GM18909 (cell line): ENCODE measurements around the gene OPN4.

Experiments
- ATAC-seq: cut with Tn5 transposase; IDR thresholded peaks from one replicate; pipeline ENCODE4 v1.9.1; 2021; ENCODE audit warnings: mild to moderate bottlenecking; ENCODE audit not compliant: unreplicated experiment, poor library complexity

The OPN4 gene

DNA sequence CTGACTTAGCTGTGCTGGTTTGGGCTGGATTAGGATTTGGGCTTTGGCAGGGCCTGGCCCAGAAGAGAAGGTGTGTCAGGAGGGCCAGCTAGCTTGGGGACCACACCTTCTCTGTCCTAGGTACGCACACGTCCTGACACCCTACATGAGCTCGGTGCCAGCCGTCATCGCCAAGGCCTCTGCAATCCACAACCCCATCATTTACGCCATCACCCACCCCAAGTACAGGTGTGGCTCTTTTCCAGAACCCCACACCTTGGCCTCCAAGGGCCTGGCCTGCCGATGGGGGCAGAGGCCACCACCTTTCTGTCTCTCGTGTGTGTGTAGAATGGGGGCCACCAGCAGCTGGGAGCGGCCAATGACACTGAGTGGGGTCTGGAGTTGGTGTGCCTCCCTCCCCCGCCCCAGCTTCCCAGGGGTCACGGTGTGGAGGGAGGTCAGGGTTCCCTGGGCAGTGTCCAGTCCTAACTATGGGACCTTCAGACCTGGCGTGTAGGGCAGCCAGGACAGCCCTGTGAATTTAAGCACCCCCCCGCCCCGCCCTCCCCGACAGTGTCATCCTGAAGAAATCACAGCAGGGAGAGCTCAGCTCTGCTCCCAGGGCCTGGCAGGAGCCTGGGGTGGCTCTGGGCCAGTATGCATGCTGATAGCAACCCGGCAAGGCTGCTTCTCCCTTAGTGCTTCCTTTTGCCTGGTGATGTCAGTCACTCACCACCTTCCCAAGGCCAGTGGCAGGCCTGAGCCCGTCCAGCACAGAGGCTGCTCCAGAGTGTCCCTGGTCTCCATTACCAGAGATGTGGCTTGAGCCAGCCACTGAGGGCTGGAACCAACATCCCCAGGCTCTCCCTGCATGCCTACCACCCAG lies 7.0 kb downstream of the OPN4 start:
- ATAC-seq, result no peak

DNA sequence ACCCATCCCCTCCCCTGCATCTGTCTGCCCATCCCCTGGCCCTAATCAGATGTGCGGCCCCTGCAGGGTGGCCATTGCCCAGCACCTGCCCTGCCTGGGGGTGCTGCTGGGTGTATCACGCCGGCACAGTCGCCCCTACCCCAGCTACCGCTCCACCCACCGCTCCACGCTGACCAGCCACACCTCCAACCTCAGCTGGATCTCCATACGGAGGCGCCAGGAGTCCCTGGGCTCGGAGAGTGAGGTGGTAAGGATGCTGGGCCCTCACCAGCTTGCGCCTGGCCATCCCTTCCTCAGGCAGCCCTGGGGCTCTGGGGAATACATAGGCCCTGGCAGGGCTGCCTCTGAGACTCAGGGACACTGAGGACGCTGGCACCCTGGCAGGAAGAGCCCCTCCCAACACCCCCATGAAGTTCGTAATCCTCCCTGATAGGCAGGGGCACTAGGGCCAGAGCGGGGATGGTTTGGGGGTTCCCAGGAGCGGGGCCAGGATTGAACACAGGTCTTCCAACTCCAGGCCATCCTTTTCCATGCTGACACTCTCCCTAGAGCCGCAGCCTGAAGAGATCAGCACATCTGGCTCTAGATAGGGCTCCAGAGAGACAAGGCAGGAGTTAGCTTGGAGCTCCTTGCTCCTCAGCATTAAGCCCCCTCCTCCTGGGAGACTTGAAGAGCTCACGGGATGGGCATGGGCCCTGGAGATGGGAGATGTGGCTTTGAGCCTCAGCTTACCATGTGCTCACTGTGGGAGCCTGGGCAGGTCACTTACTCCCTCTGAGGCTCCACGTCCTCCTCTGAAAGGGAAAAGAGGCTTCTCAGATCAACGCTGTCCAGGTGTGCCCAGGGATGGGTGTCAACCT lies 8.1 kb downstream of the OPN4 start:
- no peak for ATAC-seq

DNA sequence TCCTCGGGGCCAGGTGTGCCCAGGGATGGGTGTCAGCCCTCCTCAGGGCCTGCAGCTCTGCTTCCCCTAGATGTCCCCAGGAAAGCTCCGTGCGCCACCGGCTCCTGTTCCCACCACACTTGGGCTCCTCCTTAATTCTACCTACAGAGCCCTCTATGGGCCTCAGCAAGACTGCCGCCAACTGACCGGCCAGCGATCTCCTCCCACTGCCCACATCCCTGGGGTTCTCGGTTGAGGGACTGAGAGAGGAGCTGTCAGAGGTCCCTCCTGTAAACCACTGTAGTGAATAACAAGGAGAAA lies 8.6 kb downstream of the OPN4 start:
- no peak for ATAC-seq

DNA sequence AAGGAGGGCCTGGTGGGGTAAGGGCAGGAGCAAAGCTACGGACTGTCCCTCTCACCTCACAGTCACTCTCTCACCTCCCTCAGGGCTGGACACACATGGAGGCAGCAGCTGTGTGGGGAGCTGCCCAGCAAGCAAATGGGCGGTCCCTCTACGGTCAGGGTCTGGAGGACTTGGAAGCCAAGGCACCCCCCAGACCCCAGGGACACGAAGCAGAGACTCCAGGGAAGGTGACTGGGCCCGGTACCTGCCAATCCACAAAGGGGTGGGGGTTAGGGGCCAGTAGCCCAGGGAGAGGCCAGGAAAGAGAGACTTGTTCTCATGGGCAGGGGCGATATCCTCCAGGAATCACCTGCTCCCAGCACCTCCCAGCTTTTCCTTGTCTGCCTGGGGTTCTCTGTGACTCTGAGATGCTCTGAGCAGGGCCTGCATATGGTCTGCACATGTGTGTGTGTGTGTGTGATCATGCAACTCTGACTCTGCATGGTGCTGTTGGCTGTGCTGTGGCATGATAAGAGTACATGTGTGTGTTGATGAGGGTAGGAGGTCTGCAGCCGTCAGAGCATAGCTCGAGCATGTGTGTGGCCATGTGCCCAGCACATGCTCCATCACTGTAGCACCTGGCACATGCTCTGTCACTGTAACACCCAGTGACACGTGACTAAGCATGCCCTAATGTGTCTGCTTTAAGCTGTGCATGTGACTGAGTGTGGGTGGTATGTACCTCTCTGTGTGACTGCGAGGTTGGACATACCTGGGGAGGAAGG lies 9.4 kb downstream of the OPN4 start:
- no peak for ATAC-seq

DNA sequence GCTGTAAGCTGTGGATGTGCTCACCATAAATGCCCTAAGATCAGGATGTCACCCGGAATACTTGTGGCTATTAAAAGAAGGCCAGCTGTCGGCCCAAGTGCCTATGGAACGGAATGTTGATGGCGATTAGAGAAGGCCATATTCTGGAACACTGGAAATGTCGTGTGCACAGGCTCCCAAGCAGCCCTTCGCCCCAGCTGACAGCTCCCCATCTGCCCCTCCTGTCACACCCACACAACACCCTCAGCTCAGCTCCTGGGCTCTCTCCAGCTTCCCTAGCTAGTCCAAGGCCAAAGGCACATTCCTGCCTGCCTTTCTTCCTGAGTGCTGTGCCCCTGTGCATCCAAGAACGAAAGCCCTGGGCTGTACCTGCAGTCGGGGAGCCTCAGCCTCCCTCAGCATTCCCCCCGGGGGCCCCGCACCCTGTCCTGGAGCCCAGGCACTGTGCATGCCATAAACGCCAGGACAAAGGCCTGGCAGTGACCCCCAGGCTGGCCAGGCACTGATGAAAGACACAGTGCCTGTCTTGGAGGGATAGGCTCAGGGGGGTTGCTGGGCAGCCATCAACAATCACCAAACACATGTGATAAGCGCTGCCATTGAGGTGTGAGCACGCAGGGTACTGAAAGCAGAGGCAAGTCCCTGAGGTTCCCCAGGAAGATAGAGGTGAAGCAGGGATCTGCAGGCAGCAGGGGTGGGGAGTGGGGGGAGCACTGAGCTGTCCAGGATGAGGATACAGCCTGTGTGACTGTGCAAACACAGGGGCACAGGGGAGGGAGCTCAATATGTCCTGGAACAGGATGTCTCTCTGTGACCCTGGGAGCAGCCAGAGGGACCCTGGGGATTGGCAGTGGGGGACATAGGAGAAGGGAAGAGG lies 10.2 kb downstream of the OPN4 start:
- ATAC-seq, result no peak

DNA sequence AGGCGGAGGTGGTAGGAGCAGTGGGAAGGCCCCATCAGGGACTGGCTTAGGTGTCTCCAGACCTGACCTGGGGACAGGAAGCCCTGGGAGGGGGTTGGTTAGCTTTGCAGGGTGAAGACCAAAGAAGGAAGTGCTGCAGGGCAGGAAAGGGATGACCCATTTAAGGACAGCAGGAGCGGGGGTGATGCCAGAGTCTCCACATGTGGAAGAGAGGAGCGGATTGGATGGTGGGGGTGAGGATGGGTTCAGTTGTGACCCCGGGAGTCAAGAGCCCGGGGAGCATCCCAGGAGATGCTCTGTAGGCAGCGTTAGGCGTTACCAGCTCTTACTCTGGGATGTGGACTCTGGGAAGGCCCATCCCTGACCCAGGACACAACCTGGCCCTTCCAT lies 10.9 kb downstream of the OPN4 start:
- no peak for ATAC-seq

DNA sequence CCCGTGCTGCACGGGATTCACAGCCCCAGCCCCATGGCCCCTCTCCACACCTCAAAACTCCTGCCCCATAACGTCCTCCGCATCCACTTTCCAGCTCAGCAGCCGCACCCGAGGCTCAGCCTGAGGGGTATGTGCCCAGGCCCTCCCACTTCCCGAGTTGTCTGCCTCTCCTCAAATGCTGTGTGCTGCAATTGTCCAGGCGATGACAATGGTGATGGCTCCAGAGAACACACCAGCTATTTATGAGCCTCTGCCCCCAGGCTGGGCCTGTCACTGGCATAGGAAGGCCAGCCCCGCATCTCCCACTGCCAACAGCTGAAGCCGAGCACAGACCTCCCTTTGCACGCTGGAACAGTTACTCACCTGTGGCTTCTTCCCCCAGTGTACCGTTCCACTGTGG lies 11.5 kb downstream of the OPN4 start:
- ATAC-seq, result no peak

DNA sequence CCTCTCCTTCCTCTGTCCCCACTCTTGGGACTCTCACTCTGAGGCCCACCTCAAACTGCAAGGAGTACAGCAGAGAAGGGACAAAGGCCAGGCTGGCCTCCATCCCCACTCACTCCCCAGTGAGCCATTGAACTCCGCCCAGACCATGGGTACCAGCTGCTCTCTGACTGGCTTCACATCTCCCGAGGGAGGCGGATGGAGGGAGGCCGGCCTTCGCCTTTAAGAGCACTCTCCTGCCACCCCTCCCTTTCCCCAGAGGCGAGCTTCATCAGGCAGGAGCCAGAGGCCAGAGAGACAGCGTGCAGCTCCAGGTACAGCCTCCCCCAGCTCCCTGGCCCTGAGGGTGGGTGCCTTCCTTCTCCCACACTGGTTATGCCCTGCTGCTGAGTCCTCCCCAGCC lies 12.2 kb downstream of the OPN4 start:
- ATAC-seq, result no peak

DNA sequence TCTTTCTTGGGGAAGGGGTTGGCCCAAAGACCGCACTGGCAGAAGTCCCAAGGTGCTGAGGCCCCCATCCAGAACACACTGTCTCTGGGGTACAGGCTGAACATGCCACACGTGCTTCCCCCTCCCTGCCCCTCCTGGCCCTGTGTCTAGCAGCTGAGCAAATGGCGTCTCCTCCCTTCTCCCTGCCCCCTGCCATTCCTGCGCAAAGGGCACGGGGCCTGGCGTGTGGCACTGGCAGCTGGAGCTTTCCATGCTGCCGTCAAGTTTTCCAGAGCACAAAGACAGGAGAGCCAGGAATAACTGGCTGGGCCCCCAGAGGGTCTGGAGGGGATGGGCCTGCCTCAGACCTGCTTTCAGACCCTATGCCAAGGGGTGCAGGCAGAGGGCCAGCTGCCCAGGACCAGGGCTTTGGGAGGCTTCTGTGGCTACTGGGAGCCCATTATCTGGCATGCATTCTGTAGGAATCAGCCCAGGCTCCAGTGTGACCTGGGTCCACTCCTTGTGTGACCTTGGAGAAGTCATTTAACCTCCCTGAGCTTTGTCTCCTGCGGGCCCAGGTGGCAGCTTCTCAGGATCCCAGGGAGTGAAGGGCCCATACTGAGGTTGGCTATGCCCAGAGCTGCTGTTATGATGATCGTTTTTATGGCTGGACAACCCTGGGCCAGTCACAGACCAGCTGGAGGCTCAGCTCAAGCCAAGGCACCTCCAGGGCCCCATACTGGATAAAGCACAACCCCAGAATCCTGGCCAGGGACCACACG lies 13.3 kb downstream of the OPN4 start:
- no peak for ATAC-seq

DNA sequence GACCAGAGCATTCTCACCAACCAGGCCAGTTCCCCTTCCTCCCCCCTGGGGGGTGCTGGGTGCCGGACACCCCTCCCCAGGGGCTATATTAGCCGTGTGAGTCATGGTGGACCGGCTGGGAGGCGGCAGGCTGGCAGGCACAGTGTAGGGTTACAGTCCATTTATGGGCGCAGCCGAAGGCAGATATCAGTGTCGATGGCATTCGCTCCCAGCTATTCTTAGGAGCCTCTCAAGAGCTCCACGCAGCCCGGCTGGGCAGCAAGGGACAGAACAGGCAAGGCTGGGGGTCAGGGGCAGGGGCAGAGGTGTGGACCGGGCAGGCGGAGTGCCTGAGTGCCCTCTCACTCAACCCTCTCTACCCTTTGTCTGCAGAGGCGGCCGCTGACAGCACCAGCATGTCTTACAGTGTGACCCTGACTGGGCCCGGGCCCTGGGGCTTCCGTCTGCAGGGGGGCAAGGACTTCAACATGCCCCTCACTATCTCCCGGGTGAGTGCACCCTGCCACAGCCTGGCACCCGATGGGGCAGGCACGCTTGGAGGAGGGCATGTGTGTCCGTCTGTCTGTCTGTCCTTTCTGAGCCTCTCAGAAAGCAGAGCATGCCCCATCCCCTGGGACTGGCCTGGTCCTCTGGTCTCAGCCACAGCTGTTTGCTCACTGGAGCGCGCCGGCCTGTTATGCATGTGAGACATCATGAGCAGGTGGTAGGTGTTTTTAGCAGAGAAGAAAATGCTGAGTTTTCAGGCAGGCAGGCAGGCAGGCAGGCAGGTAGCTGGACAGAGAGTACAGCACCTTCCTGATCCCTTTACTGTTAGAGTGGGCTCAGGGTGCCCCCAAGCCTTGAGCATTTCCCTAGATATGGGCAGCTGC lies 14.2 kb downstream of the OPN4 start, which contains the start of gene LDB3:
Gene LDB3, plus strand, starts transcription at position 215 of the 869 bp plus-strand sequence. Its CDS starts 181 bp downstream, at position 396.
- peak; percentile 67 for ATAC-seq

DNA sequence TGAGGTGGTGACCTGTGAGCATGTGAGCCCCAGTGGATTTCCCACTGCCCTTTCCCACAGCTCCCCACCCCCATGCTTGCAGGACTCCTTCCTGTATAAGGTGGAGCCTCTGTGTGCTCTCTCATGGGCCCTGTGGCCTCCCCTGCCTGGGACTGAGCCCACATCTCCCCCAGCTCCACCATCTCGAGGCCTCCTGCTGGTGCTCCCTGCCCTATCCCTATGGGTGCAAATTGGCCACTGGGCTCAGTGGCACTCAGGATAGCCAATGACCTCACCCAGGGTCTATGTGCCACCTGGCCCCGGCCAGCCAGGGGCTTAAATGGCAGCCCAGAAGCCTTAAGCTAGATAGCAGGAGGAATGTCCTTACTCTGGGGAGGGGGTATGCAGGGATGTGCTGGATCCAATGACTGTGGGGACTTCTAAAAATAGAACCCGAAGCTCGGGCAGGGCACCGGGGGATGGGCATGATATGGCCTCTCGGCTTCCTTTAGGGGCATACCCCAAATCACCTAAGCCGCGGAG lies 16.0 kb downstream of the OPN4 start:
- ATAC-seq, result no peak

DNA sequence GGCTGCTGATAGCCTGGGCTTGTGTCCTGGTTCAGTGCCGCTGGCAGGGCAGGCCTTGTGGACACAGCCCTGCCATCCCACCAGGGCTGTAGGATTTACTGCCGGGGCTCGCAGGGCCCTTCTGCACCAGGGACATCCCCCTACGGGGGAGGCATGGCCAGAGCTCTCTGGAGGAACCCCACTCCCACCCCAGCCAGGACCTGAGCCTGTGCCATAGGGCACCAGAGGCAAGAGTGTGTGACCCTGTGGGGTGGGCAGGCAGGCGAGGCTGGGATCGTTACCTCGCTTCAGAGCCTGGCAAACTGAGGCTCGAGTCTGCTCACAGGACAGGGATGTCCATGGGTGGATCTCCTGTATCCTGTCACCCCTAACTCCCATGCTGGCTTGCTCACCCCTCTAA lies 16.5 kb downstream of the OPN4 start:
- no peak for ATAC-seq

DNA sequence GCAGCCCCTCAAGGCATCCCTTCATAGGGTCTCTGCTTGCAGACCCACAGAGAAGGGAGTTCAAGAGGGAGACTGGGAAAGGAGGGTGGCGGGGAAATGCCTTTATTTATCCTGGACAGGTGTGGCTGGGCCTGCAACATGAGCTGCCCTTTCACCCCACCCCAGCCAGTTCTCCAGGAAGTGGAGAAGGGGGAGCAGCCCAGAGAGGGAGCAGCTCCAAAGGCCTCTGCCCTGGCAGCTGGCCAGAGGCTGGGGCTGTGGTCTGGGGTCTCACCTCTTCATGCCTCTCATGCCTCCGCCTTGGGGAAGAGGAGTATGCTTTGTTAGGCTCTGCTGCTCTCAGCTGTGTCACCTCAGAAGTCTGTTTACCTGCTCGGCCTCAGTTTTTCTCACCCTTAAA lies 17.1 kb downstream of the OPN4 start:
- no peak for ATAC-seq

DNA sequence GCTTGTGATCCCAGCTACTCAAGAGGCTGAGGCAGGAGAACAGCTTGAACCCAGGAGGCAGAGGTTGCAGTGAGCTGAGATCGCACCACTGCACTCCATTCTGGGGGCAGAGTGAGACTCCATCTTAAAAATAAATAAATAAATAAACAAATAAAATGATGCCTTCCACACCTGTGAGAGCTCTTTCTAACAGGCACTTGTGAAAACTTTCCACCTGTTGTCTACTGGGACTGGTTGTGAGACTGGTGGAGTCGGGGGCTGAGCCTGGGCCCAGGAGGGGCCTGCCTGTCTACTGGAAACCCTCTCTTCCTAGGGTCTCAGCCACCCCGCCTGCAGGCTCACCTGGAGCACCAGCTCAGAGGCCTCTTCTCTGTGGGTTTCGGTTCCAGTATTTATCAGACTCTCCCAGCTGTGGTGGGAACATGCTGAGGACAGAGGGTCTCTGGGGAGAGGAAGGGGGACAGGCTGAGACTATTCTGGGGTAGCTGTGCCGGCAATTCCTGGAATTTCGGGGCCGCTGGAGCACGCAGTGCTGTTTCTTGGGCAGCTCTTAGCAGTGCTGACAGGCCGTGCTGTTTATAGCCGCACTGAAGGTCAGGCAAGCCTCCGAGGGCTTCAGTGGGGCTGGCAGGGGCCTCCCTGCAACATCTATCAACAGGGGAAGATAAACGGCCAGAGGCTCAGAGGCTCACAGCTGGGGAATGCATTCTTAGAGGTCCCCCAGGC lies 17.8 kb downstream of the OPN4 start:
- no peak for ATAC-seq

DNA sequence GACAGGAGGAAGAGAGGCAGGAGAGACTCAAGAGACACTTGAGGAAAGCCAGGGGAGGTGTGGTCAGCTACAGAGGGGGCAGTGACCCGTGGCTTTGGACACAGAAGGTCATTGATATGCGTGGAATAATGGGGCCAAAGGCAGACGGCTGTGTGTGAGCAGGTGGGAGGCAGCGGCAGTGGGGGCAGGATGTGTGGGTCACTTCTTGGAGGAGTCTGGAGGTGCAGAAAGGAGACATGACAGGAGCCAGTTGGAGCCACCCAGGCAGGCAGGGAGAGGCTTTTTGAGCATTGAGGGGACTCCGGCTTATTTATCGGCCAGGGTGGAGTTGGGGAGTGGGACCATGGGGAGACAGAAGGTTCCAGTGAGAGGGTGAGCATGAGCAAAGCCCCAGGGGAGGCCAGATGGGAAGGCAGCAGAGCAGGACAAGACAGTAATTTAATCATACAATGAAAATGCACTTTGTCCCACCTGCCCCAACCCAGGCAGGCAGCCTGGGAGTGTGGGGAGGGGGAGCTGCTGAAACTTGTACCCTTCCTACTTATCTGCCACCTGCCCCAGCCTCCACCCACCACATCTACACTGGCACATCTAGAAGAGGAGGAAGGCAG lies 19.0 kb downstream of the OPN4 start:
- ATAC-seq, result no peak

DNA sequence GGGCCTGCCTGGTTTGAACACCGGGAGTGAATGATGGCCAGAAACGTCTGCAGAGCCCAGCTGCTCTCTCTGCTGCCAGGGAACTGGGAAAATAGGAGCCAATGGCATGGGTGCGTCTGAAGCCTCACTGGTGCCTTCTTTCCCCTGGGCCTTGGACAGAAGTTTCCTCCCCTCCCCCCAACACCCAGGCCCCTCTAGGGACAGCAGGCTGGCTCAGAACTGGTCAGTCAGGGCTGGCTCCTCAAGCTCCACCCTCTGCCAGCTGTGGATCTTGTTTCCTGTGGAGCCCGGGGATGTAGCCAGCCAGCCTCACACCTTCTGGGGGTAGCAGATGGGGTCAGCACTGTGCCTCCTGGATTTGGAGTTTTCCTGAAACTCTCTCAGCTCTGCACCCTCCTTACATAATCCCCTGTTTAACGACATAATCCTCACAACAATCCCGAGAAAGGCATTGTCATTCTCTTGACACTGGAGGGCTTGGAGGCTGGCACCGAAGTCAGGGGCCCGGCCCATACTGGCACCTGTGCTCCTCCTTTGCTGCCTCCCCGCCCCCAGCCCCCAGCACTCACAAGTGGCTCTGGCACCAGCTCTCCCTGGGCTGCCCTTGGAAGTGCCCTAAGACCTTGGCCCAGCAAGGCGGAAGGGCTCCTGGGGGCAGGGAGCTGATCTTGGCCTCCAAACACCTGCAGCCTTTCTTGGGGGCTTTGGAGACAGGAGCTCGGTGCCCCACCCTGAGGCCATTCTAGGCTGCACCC lies 19.7 kb downstream of the OPN4 start:
- ATAC-seq, result no peak
